GM12878 (cell line): Measurements from ENCODE around the gene CD68. TPM values are rescaled to one million over a fixed set of nuclear protein-coding genes. Genes with fewer than 3 reads are reported as not detected.

ENCODE experiments used
- ATAC-seq: fragments of 200-7000 bp; cut with Tn5 transposase; 3 replicates; pipeline ENCODE4 v1.9.1; 2020; ENCODE audit warnings: mild to moderate bottlenecking, moderate library complexity
- BruUV-seq: library from RNA; stranded (reverse); fragments of 400-500 nt; replicated peaks from 2 replicates; lab custom pipeline; 2021; lab: Mats Ljungman, UMichigan
- CTCF ChIA-PET: fragments of 300-600 bp; sonication (Branson Sonifier 250); formaldehyde crosslinking; extraction: SDS; loops from one replicate; lab custom pipeline; 2021; ENCODE audit warnings: inconsistent platforms; lab: Yijun Ruan, JAX
- POLR2A ChIA-PET: fragments of 350-600 bp; formaldehyde crosslinking; extraction: SDS; loops from one replicate; lab custom pipeline; 2021; ENCODE audit warnings: inconsistent platforms; lab: Charles Lee
- RAD21 ChIA-PET: fragments of 300-600 bp; sonication (Branson Sonifier 250); formaldehyde crosslinking; loops from one replicate; lab custom pipeline; 2023; ENCODE audit warnings: antibody characterized with exemption; ENCODE audit not compliant: unreplicated experiment; lab: Charles Lee
- SMC1A ChIA-PET: fragments of 300-600 bp; sonication (Branson Sonifier 250); formaldehyde crosslinking; loops from one replicate; lab custom pipeline; 2023; ENCODE audit not compliant: unreplicated experiment, uncharacterized antibody; lab: Charles Lee
- DNase-seq: peaks from one replicate; pipeline ENCODE4 v3.0.0-alpha.2; 2011; ENCODE audit warnings: low read depth, low spot score
- FAIRE-seq: peaks from 3 replicates; lab custom pipeline; 2011; peaks lifted over from hg19 to GRCh38; lab: Jason Lieb, UNC
- H2AFZ ChIP-seq: 2 replicates; pipeline ENCODE4 v1.6.0; 2011; ENCODE audit warnings: low read depth, low read length, control low read depth; ENCODE audit not compliant: control insufficient read depth
- H3K27ac ChIP-seq: 2 replicates; pipeline ENCODE4 v1.5.1; 2011; ENCODE audit warnings: control low read depth; ENCODE audit not compliant: control insufficient read depth, insufficient read depth
- H3K27me3 ChIP-seq, 2 experiments: replicated peaks in 1 of 2; 2 replicates each; pipeline versions ENCODE4 v1.6.0 to v1.6.1; 2011; ENCODE audit warnings: low read length in 1 of 2; ENCODE audit not compliant: control insufficient read depth in 2 of 2, insufficient read depth in 2 of 2
- H3K36me3 ChIP-seq, 2 experiments: 2 replicates each; pipeline ENCODE4 v1.5.1; 2011; ENCODE audit warnings: low read length in 1 of 2; ENCODE audit not compliant: control insufficient read depth in 2 of 2, insufficient read depth in 2 of 2
- H3K4me1 ChIP-seq: 2 replicates; pipeline ENCODE4 v1.6.1; 2011; ENCODE audit warnings: mild to moderate bottlenecking, low read length, moderate library complexity, mixed read lengths; ENCODE audit not compliant: control insufficient read depth, insufficient read depth
- H3K4me2 ChIP-seq: 2 replicates; pipeline ENCODE4 v1.6.0; 2011; ENCODE audit warnings: control low read depth; ENCODE audit not compliant: control insufficient read depth, insufficient read depth
- H3K4me3 ChIP-seq: fragments of 200-600 bp; sonication (generic); 2 replicates; pipeline ENCODE4 v1.5.1; 2016
- H3K79me2 ChIP-seq: 2 replicates; pipeline ENCODE4 v1.6.0; 2011; ENCODE audit warnings: low read length; ENCODE audit not compliant: control insufficient read depth, insufficient read depth
- H3K9ac ChIP-seq: 2 replicates; pipeline ENCODE4 v1.8.0; 2011; ENCODE audit warnings: low read length, control low read depth, mixed read lengths; ENCODE audit not compliant: control insufficient read depth, insufficient read depth
- H3K9me3 ChIP-seq: replicated peaks from 3 replicates; pipeline ENCODE4 v1.5.1; 2011; ENCODE audit warnings: mild to moderate bottlenecking, low read length; ENCODE audit not compliant: control insufficient read depth, insufficient read depth
- H4K20me1 ChIP-seq: 2 replicates; pipeline ENCODE4 v1.6.0; 2011; ENCODE audit not compliant: control insufficient read depth, insufficient read depth
- CREM ChIP-seq: IDR thresholded peaks from 2 replicates; pipeline ENCODE4 v1.6.1; 2014; ENCODE audit warnings: antibody characterized with exemption, low read depth
- IKZF1 ChIP-seq: fragments of 450-650 bp; conservative IDR thresholded peaks from 2 replicates; pipeline ENCODE4 v1.6.1; 2017; ENCODE audit warnings: antibody characterized with exemption, mild to moderate bottlenecking
- MEF2A ChIP-seq: IDR thresholded peaks from 2 replicates; pipeline ENCODE4 v1.6.1; 2011; ENCODE audit warnings: low read depth, mild to moderate bottlenecking, low read length, moderate library complexity; ENCODE audit not compliant: insufficient read depth
- NFXL1 ChIP-seq: fragments of 450-650 bp; IDR thresholded peaks from 2 replicates; pipeline ENCODE4 v1.6.1; 2017; ENCODE audit warnings: antibody characterized with exemption, mild to moderate bottlenecking, borderline replicate concordance
- PML ChIP-seq: IDR thresholded peaks from 2 replicates; pipeline ENCODE4 v1.6.1; 2012; ENCODE audit warnings: low read length, inconsistent platforms
- POLR2AphosphoS2 ChIP-seq: IDR thresholded peaks from 2 replicates; pipeline ENCODE4 v1.6.1; 2011; ENCODE audit warnings: low read depth, mild to moderate bottlenecking, low read length, improper control_type of control experiment, moderate library complexity
- RBBP5 ChIP-seq: fragments of 200-600 bp; sonication (generic); conservative IDR thresholded peaks from 2 replicates; pipeline ENCODE4 v1.6.1; 2016
- SMARCA5 ChIP-seq: fragments of 450-650 bp; IDR thresholded peaks from 2 replicates; pipeline ENCODE4 v1.6.1; 2017; ENCODE audit warnings: mild to moderate bottlenecking
- ZNF622 ChIP-seq: fragments of 450-650 bp; IDR thresholded peaks from 2 replicates; pipeline ENCODE4 v1.6.1; 2017; ENCODE audit warnings: mild to moderate bottlenecking, inconsistent platforms
- WGBS: methylation state at CpG from one replicate; pipeline ENCODE4 v1.1.6; 2016; ENCODE audit warnings: low lambda C conversion rate; ENCODE audit not compliant: insufficient replicate concordance, insufficient coverage; ENCODE audit errors: missing lambda C conversion rate; 5-methylcytosine and 5-hydroxymethylcytosine counted together
- in situ Hi-C: fragments of 300-500 bp; cut with MboI; formaldehyde crosslinking; loops from 9 replicates; pipeline ENCODE4 v1.14.3; 2018; ENCODE audit warnings: mixed read lengths
- intact Hi-C: fragments of 100-400 bp; cut with micrococcal nuclease; formaldehyde crosslinking; loops from one replicate; pipeline ENCODE4 v1.14.2; 2022; ENCODE audit not compliant: unreplicated experiment
- polyA plus RNA-seq, 11 experiments: library from polyadenylated mRNA; depleted of rRNA in 4 of 11; unstranded in 6 of 11; stranded (reverse) in 5 of 11; fragments of >200 nt; fragmentation: Nextera tagmentation in 4 of 11; fragmentation: Illumina TruSeq in 1 of 11; extraction: Ambion mirVana in 4 of 11; extraction: Trizol in 1 of 11; gene quantifications; 1 replicate in 1 of 11; 2 replicates in 10 of 11; pipeline versions ENCODE4 v1.2.1 to v1.2.3, GENCODE V29; 2011 to 2016; ENCODE audit warnings: inconsistent platforms in 2 of 11, missing spikeins in 2 of 11, low read depth in 1 of 11
- total RNA-seq, 4 experiments: library from RNA; depleted of rRNA in 3 of 4; stranded (reverse); fragments of >200 nt in 3 of 4; fragmentation: Illumina TruSeq in 1 of 4; extraction: Trizol in 1 of 4; gene quantifications; 2 replicates each; pipeline versions ENCODE4 v1.2.1 to v1.2.3, GENCODE V29; 2013 to 2021
- TF ChIP-seq, protein P1 (sequence below): IDR thresholded peaks from 2 replicates; pipeline ENCODE4 v1.6.1; 2012; ENCODE audit warnings: improper control_type of control experiment, low read depth, low read length; ENCODE audit not compliant: insufficient replicate concordance
- TF ChIP-seq, protein P2 (sequence below): fragments of 450-650 bp; IDR thresholded peaks from 2 replicates; pipeline ENCODE4 v1.6.1; 2016; ENCODE audit warnings: mild to moderate bottlenecking, moderate library complexity, borderline replicate concordance

The CD68 gene
- total and polyA plus RNA-seq, 10 of the 15 experiments (the other 5 are each of a cell fraction or from before 2014, with no cell fraction given), result 2.6 to 6.9 (median 3.8) TPM

- no peak for TF ChIP-seq RBBP5
- TF ChIP-seq IKZF1, result no peak
- no peak for TF ChIP-seq SMARCA5
- no peak for TF ChIP-seq ZNF622
- TF ChIP-seq MEF2A, result no peak
Observed at GRCh38 chr17:7588553-7589203, 9.2 kb downstream of the CD68 start (continued).

DNA sequence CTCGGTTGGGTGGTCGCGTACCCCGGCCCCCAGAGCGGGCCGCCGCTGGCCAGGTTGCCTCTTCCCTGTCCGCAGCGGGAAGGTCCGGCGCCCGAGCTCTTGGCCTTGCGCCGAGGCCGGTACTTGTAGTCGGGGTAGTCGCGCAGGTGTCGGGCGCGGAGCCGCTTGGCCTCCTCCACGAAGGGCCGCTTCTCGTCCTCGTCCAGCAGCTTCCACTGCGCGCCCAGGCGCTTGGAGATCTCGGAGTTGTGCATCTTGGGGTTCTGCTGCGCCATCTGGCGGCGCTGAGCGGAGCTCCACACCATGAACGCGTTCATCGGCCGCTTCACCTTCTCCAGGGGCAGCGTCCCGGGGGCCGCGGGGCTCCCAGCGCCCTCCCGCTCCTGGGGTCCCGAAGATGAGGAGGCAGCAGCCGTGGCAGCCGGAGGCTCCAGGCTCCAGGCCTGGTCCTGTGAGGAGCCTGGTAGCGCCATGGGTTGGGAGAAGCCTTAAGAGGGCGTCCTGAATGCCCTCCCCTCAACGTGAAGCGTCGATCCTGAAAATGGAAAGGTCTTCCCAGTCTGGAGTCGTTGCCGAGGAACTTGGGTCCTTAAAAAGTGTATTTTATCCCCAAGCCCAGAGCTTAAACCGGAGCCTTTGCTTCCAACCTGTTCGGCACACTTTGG is 9.9 kb downstream of the CD68 start:
- Histone ChIP-seq H3K79me2 (peaks cover 10% of the 10 kb centered on the region), H3K4me1 (peaks cover 3% of the 10 kb centered on the region; the same call in 1 of the 2 replicates), H3K36me3 (peaks cover 13 to 19% of the 10 kb centered on the region in 2 experiments), H4K20me1 (no peaks in the 10 kb centered on the region), H2AFZ (no peak overlapping the region), H3K27me3 (no peaks in the 10 kb centered on the region), H3K4me2 (no peak overlapping the region), H3K4me3 (no peak overlapping the region), H3K9me3 (no peaks in the 10 kb centered on the region), H3K9ac (no peak overlapping the region), H3K27ac (no peak overlapping the region)
- CTCF ChIA-PET, result interaction anchor here (0.7 to 2.6 kb wide), 14 partner anchors 8 to 233 kb away, joined by 3 to 14 read pairs (median 5); partner anchors contain the start of genes SENP3, TMEM95, TP53 and WRAP53
- intact Hi-C loops (no loop called here), in situ Hi-C loops (no loop called here)
- BruUV-seq, result no TSS peak
- FAIRE-seq, result no peak
- RAD21 ChIA-PET, result interaction anchor here (0.6 to 1.4 kb wide), 7 partner anchors 10 to 99 kb away, joined by 3 to 5 read pairs (median 3); partner anchors contain the start of genes CD68, SAT2 and WRAP53
- ATAC-seq, result peak; percentile 86
- WGBS, result 65% methylated on average over 41 of the region's 56 CpGs
- POLR2A ChIA-PET, result interaction anchor here (0.7 kb wide), 1 partner anchor 26 kb away, joined by 3 read pairs; no protein-coding TSS in a partner anchor
- no peak for DNase-seq
- SMC1A ChIA-PET, result interaction anchor here (0.7 to 1.6 kb wide), 6 partner anchors 10 to 233 kb away, joined by 3 to 8 read pairs (median 3); partner anchors contain the start of genes CD68, SAT2, TP53 and WRAP53
- TF ChIP-seq, protein P1, sequence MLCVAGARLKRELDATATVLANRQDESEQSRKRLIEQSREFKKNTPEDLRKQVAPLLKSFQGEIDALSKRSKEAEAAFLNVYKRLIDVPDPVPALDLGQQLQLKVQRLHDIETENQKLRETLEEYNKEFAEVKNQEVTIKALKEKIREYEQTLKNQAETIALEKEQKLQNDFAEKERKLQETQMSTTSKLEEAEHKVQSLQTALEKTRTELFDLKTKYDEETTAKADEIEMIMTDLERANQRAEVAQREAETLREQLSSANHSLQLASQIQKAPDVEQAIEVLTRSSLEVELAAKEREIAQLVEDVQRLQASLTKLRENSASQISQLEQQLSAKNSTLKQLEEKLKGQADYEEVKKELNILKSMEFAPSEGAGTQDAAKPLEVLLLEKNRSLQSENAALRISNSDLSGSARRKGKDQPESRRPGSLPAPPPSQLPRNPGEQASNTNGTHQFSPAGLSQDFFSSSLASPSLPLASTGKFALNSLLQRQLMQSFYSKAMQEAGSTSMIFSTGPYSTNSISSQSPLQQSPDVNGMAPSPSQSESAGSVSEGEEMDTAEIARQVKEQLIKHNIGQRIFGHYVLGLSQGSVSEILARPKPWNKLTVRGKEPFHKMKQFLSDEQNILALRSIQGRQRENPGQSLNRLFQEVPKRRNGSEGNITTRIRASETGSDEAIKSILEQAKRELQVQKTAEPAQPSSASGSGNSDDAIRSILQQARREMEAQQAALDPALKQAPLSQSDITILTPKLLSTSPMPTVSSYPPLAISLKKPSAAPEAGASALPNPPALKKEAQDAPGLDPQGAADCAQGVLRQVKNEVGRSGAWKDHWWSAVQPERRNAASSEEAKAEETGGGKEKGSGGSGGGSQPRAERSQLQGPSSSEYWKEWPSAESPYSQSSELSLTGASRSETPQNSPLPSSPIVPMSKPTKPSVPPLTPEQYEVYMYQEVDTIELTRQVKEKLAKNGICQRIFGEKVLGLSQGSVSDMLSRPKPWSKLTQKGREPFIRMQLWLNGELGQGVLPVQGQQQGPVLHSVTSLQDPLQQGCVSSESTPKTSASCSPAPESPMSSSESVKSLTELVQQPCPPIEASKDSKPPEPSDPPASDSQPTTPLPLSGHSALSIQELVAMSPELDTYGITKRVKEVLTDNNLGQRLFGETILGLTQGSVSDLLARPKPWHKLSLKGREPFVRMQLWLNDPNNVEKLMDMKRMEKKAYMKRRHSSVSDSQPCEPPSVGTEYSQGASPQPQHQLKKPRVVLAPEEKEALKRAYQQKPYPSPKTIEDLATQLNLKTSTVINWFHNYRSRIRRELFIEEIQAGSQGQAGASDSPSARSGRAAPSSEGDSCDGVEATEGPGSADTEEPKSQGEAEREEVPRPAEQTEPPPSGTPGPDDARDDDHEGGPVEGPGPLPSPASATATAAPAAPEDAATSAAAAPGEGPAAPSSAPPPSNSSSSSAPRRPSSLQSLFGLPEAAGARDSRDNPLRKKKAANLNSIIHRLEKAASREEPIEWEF, result no peak
- TF ChIP-seq POLR2AphosphoS2 (no peak), PML (no peak), CREM (no peak), NFXL1 (no peak)
- TF ChIP-seq, protein P2, sequence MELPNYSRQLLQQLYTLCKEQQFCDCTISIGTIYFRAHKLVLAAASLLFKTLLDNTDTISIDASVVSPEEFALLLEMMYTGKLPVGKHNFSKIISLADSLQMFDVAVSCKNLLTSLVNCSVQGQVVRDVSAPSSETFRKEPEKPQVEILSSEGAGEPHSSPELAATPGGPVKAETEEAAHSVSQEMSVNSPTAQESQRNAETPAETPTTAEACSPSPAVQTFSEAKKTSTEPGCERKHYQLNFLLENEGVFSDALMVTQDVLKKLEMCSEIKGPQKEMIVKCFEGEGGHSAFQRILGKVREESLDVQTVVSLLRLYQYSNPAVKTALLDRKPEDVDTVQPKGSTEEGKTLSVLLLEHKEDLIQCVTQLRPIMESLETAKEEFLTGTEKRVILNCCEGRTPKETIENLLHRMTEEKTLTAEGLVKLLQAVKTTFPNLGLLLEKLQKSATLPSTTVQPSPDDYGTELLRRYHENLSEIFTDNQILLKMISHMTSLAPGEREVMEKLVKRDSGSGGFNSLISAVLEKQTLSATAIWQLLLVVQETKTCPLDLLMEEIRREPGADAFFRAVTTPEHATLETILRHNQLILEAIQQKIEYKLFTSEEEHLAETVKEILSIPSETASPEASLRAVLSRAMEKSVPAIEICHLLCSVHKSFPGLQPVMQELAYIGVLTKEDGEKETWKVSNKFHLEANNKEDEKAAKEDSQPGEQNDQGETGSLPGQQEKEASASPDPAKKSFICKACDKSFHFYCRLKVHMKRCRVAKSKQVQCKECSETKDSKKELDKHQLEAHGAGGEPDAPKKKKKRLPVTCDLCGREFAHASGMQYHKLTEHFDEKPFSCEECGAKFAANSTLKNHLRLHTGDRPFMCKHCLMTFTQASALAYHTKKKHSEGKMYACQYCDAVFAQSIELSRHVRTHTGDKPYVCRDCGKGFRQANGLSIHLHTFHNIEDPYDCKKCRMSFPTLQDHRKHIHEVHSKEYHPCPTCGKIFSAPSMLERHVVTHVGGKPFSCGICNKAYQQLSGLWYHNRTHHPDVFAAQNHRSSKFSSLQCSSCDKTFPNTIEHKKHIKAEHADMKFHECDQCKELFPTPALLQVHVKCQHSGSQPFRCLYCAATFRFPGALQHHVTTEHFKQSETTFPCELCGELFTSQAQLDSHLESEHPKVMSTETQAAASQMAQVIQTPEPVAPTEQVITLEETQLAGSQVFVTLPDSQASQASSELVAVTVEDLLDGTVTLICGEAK, result no peak
